Left lobe of liver (tissue), 2 donors: ENCODE results near the gene ITPA. TPM values are rescaled to one million over a fixed set of nuclear protein-coding genes. Genes with fewer than 3 reads are reported as not detected.

Source experiments
- ATAC-seq: fragments of 200-7000 bp; cut with Tn5 transposase; one replicate; pipeline ENCODE4 v1.9.1; 2020; ENCODE audit warnings: mild to moderate bottlenecking, moderate library complexity
- DNase-seq: peaks from one replicate; pipeline ENCODE4 v3.0.0-alpha.2; 2020; ENCODE audit warnings: low spot score
- total RNA-seq: library from RNA; stranded (reverse); gene quantifications from one replicate; pipeline ENCODE4 v1.2.1, GENCODE V29; 2021
- donor health status: DM: no; HTN: no; CAD: no; lungs with moderate emphysema.
- donor health status: DM: no; HTN: yes; CAD: no.

ITPA gene
- total RNA-seq, 1 donor from 2014 or later = 25.3 TPM

DNA sequence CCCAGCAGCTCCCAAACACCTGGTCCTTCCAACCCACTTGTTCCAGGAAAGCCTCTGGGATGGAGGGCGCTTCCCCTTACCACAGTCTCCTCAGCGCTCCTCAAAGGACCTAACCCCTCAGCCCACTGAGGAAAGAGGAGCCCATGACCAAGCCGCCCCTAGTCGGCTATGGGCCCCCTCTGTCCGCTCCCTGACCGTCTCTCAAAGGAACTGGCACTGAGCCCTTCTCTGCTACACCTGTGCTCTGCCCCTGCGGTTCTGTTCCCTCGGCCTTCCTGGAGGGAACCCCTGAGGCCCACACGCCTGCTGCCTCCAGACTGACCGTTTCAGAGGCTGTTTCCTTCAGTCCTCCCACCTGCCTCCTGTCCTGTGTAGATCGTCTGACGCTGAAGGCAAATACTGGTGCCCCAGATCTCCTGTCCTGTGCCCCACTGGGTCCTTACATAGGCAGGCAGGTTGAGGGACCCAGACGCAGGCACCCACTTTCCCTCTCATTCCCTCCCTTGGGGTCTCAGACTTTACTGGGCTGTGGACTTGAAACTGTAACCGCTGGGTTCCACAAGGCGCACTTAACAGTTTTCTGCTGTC lies 31.6 kb downstream of the ITPA start:
- no peak for DNase-seq

DNA sequence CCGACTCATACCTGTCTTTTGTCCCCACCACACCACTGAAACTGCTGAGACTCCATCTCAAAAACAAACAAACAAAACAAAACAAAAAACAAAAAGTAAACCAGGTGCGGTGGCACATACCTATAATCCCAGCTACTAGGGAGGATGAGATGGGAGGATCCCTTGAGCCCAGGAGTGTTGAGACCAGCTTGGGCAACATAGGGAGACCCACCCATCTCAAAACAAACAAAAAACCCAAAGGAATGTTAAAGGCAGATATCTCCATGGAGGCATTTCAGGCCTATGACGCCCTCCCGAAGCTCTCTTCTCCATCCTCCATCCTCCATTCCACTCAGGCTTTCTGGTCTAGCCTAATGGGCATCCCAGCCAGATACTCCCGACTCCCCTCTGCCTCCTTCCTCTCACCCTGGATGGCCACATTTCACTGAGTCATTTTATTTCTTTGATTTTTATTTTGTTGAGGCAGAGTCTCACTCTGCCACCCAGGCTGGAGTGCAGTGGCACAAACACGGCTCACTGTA lies 32.9 kb downstream of the ITPA start:
- DNase-seq = no peak
- no peak for ATAC-seq

More for the DNA sequence above, 31.6 kb downstream of the ITPA start:
- no peak for ATAC-seq

DNA sequence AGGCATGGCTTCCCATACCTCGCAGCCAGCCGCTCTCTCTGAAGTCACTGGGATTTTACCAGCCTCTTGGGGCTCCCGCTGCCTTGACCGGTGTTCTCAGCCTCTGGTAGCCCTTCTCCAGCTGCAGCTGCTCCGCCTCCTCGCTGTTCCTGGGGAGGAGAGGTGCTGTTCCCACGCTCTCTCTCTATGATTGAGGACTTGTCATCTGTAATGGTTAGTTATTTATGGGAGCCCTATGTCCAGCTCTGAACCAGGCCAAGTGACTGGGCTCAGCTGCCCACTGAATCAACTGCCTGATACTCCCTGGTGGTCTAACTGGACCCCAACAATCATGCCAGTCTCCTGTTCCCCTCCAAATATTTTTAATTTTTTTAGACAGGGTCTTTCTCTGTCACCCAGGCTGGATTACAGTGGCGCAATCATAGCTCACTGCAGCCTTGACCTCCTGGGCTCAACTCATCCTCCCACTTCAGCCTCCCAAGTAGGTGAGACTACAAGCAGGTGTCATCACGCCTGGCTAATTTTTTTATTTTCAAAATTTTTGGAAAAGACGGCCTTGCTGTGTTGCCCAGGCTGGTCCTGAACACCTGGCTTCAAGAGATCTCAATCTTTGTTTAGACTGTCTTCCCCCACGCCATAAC lies 34.5 kb downstream of the ITPA start:
- ATAC-seq (no peak), DNase-seq (no peak)

DNA sequence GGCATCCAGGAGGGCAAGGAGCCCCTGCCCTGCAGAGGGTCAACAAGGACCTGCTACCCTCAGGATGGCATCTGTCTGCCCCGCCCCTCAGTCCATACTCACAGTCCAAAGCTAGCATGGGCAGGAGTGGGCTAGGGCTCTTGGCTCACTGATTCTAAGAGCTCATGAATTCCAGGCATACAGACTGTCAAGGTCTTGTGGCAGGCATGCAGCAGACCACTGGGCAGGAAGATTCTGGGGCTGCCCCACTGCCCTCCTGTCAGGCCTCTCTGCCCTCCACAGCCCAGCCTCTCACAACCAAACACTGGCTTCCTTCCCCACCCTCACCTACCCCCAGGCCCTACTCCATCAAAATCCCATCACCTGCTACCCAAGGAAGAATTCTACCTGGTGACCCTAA lies 35.3 kb downstream of the ITPA start:
- no peak for ATAC-seq

DNA sequence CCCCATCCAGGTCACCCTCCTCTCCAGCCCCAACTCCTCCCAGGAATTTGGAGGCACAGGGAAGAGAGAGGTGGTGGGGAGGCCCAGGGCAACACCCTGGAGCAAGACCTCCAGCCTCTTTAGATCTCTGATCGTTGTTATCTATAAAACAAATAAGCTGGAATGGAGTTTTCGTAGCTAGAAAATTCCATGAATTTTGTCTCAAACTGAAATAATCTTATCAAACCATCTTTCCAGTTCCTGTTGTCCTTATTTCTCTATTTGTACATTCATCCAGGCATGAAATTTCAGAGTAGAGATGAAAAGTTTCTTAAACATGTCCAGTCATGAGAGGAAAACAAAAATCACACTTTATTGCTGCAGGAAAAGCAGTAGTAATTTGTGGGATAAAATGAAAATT lies 35.9 kb downstream of the ITPA start:
- DNase-seq = no peak
- no peak for ATAC-seq

More for the DNA sequence above, 35.3 kb downstream of the ITPA start:
- no peak for DNase-seq

DNA sequence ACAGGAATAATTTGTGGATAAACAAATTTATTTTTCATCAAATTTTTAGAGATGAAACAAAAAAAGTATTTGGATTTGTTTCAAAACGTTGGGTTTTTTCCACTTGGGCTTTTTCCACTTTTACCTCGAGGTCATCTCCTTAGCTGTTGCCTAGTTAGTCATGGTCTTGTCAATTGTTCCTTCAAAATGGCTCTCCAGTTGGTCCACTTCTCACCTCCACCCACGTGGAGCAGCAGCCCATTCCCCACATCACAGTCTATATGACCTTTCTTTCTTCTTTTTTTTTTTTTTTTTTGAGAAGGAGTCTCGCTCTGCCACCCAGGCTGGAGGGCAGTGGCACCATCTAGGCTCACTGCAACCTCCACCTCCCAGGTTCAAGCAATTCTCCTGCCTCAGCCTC lies 36.4 kb downstream of the ITPA start:
- DNase-seq (no peak), ATAC-seq (no peak)

DNA sequence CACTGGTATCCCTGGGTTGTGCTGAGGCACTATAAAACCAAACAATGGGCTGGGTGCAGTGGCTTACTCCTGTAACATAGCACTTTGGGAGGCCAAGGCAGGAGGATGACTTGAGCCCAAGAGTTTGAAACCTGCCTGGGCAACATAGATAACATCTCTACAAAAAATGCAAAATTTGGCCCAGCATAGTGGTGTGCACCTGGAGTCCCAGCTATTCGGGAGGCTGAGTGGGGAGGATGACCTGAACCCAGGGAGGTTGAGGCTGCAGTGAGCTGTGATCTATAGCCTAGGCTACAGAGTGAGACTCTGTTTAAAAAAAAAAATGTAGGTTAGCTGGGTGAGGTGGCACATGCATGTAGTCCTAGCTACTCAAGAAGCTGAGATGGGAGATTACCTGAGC lies 37.4 kb downstream of the ITPA start:
- ATAC-seq (no peak), DNase-seq (no peak)

DNA sequence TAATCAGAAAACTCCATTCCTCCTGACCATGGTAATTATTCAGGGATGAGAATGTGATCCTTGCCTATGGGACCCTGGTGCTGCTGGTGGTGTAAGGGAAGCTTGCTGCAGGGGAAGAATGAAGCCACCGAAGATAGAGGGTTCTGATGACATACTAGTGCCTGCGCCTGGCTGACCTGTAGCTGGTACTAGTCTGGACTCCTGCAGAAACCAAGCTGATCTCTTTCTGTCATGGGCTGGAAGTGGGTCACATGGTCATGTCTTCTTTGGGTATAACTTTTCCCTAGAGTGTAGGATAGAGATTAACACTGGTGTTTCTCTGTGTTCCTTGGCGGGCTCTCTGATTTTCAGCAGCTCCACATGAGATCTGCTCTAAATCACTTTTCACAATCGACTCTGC lies 38.3 kb downstream of the ITPA start:
- DNase-seq (no peak), ATAC-seq (no peak)

DNA sequence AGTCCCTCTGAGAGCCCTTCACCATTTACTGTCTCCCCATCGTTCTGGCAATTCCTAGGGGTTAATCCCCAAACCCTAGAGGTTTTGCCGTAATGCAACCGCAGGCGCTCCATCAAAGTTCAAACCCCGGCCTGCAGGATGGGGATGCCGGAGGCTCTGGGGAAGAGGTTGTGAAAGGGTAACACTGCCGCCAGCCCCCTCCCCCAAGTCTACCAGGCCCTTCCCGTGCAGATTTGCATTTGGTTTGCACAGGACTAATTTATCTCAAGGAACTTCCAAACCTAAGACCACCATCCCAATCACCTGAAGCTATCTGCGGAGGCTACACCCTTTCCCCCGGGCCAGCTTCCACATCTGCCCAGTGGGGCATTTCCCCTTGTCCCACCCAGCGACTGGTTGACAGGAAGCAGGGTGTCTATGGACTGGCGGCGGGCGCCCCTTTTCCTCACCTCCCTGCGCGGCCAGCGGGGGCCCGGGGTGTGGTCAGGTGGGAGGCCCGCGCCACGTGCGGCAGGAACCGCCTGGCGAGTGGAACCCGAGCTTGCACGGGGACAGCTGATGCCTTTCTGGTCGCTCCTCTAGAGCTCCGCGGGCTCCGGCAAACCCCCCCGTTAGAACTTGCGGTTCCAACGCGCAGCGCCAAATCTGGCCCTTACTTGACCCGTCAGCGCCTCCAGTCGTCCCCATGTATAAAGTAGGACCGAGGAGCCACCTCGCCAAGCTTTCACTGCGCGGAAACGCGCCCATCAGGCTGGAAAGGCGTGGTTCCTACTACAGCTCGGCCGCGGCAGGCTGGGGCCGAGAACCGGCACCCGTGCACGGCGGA lies 39.1 kb downstream of the ITPA start:
- DNase-seq (no peak), ATAC-seq (peak; percentile 58)

DNA sequence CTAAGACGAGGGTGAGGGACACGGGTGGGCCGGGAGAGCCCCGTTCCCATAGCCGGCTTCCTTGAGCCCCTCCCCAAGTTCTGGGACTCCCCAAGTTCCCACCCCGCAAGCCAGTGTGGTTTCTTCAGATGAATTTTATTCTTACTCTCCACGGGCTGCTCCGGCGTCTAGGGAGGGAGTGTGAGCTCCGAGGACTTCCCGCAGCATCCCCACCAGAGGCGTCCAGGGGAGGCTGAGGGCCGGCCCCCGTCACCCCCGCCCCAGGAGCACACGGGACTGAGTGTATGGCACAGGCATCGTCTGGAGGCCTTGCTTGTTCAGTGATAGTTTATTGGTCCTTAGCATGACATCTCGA lies 39.7 kb downstream of the ITPA start:
- ATAC-seq = no peak
- DNase-seq = no peak

DNA sequence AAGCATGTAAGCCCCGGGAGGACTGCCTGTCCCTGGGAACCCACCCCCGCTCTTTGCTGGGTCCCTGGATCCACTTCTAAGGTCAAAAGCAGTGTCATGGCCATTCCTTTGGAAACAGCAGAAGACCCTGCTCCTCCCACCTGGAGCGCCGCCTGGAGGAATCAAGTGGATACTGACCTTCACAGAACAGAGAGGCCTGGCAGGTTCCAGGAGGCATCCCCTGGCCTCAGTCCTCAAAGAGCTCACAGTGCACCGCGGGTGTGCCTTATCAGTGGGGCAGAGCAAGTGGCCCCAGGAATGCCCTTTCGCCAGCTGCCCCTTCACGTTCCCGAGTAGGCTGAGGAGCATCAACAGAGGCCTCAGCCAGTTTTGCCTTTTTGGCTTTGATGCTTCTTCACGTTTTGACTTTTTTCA lies 40.8 kb downstream of the ITPA start:
- ATAC-seq (no peak), DNase-seq (no peak)

DNA sequence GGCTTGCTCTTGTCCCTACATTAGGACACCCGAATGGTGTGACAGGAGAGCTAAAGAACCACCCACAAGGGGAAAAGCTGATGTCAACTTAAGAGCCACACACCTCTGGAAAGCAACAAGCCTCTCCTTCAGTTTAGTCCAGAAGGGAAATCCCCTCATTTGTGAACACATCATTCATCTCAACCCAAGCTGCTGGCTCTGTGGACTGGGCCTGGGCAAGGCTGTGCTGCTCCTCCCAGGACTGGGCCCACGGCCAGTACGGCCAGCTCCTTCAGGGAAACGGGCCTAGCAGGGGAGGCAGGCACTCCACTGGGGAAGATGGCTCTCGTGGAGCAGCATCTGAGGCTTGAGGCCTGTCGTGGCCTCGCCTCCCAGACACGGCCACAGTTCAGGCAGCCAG lies 42.5 kb downstream of the ITPA start:
- DNase-seq (no peak), ATAC-seq (no peak)

DNA sequence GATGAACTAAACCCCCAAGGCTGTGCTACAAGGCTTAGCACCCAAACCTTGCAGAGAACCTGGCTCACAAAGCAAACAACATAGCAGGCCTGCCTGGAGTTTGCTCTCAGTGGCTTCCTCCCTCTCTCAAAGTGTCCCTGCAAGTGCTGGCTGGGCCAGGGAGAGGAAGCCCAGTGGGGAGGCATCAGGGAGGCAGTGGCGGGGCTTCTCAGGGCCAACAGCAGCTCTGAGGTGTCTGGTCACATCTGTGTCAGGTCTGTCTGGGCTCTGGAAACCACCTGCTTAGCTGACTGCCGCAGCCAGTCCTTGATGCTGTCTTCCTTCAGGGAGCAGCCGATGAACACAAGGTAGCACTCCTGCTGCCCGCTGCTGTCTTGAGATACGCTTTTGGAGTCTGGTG lies 46.4 kb downstream of the ITPA start:
- ATAC-seq = no peak
- no peak for DNase-seq

DNA sequence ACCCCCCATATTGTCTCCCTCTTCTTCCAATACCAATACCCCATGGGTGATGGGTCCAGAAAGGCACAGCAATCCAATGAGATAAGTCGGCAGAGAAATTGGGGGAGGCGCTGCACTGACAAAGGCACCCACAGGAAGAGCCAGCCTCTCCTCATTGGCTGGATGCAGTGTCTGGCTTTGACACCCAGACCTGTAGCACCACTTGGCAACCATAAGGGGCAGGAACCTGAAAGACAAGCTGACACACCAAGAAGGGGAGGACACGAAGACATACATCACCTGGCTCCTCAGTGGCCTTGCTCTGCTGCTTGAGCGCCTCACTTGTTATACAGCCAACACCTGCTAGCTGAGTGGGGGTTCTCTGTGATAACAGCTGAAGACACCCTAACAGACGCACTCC lies 49.1 kb downstream of the ITPA start:
- DNase-seq (no peak), ATAC-seq (no peak)

DNA sequence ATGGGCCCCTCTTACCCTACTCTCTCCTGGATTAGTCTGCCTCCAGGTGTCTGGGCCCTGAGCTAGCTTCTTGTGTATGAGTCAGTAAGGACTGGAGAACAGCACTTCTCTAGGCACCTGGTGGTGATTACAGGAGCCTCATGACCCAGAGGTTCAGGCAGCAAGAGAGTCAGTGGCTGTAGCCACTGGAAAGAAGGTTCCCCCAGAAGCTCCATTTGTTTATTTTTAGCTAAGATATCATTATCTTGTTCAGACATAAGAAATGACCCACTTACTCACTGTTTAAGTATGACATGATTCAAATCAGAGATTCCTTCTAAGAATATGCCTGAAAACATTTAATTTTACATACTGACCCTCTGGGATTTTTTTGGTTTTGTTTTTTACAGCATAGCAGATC lies 53.3 kb downstream of the ITPA start:
- ATAC-seq (no peak), DNase-seq (no peak)

DNA sequence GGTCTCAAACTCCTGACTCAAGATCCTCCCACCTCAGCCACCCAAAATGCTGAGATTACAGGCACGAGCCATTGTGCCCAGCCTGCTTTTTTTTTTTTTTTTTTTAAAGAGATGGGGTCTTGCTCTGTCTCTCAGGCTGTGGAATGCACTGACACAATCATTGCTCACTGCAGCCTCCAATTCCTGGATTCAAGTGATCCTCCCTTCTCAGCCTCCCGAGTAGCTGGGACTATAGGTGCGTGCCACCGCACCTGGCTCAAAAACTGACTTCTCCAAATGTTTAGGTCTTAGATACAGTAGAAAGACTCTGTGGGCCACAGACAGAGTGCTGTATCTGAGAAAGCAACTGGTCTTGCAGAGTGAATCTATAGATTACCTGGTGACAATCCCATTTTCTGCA lies 60.8 kb downstream of the ITPA start:
- DNase-seq (no peak), ATAC-seq (no peak)

DNA sequence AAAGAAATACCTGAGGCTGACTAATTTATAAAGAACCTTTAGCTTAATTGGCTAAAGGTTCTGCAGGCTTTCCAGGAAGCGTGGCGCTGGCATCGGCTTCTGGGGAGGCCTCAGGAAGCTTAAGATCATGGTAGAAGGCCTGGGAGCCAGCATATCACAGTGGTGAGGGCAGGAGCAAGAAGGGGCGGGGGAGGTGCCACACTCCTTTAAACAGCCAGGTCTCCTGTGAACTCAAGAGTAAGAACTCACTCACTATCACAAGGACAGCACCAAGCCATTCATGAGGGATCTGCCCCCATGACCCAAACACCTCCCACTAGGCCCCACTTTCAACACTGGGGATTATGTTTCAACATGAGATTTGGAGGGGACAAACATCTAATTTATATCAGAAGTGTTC lies 64.1 kb downstream of the ITPA start:
- DNase-seq (no peak), ATAC-seq (no peak)

Other genes with a start within 250 kb of the ITPA start
- 1.6 TPM for gene GNRH2, start 165.9 kb upstream of the ITPA start, total RNA-seq
- 48.3 TPM for gene MRPS26, start 163.4 kb upstream of the ITPA start, total RNA-seq
- gene OXT, start 137.9 kb upstream of the ITPA start, total RNA-seq = 8.4 TPM
- not detected for gene AVP, start 124.8 kb upstream of the ITPA start, total RNA-seq
- gene FASTKD5, start 49.6 kb upstream of the ITPA start, total RNA-seq = 9.3 TPM
- gene UBOX5, start 49.6 kb upstream of the ITPA start, total RNA-seq = 2.7 TPM
- gene LZTS3, start 35.9 kb upstream of the ITPA start, total RNA-seq = 5.7 TPM
- 71.0 TPM for gene DDRGK1, start 4.8 kb upstream of the ITPA start, total RNA-seq
- gene SLC4A11, start 29.7 kb downstream of the ITPA start, total RNA-seq = 0.18 TPM
- 2.9 TPM for gene DNAAF9, start 198.2 kb downstream of the ITPA start, total RNA-seq